GM12801 (cell line): ENCODE measurements around the gene TP53TG3F.
"Not testable (repeated sequence)": the region's sequence is repeated elsewhere in the genome, so short reads cannot be mapped to it uniquely, and the experiment has no call there.

ENCODE experiments used
- TF ChIP-seq, protein P1 (sequence below): IDR thresholded peaks from one replicate; pipeline ENCODE4 v1.5.1; 2011; ENCODE audit warnings: control low read depth; ENCODE audit not compliant: insufficient read length; ENCODE audit errors: extremely low read depth

TP53TG3F gene, protein sequence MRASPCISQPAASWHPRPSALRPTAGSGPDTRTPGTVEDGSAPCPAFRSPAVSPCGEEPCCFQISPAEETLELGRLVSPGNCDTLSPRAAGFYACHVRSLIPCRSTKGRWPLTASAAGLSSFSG

DNA sequence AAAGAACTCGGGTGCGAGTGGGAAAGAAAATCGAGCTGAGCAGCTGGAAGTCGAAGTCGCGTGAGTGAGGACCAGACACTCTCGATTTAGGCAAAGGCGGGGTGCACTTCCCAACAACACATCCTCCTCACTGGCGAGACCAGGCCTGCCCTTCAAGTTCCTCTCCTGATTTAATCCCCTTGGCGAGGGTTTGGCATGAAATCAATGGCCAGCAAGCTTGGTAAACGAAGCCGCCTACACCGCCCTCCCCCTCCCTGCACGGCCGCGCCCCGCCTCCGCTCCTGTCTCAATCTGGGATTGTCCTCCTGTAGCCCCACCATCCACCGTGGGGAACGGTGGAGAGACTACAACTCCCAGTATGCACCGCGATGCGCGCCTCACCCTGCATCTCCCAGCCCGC, at the start of gene TP53TG3F:
Gene TP53TG3F (plus strand): TSS at position 301 of the 400 bp plus-strand sequence. CDS start 68 bp downstream, at position 369.
- TF ChIP-seq, protein P1, sequence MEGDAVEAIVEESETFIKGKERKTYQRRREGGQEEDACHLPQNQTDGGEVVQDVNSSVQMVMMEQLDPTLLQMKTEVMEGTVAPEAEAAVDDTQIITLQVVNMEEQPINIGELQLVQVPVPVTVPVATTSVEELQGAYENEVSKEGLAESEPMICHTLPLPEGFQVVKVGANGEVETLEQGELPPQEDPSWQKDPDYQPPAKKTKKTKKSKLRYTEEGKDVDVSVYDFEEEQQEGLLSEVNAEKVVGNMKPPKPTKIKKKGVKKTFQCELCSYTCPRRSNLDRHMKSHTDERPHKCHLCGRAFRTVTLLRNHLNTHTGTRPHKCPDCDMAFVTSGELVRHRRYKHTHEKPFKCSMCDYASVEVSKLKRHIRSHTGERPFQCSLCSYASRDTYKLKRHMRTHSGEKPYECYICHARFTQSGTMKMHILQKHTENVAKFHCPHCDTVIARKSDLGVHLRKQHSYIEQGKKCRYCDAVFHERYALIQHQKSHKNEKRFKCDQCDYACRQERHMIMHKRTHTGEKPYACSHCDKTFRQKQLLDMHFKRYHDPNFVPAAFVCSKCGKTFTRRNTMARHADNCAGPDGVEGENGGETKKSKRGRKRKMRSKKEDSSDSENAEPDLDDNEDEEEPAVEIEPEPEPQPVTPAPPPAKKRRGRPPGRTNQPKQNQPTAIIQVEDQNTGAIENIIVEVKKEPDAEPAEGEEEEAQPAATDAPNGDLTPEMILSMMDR: not testable (repeated sequence)
